Activated naive CD4-positive, alpha-beta T cell treated with anti-CD3 and anti-CD28 coated beads, Interleukin-2, amount 50 U/mL, for 72 hours (primary cell): ENCODE data around the gene GPR34. TPM values are rescaled to one million over a fixed set of nuclear protein-coding genes. Genes with fewer than 3 reads are reported as not detected.
A peak's percentile ranks its signal among the peaks of the same experiment; 100 is the strongest.
"Not testable (repeated sequence)": the region's sequence is repeated elsewhere in the genome, so short reads cannot be mapped to it uniquely, and the experiment has no call there.

Experiments used
- ATAC-seq, 2 donors: fragments of 150-1000 bp; cut with Tn5 transposase; 2 replicates each; pipeline ENCODE4 v1.10.0; 2021; ENCODE audit warnings: mild to moderate bottlenecking in 2 of 2, moderate library complexity in 2 of 2
- DNase-seq, 2 donors: peaks; one replicate each; pipeline ENCODE4 v3.0.0; 2021 to 2022; ENCODE audit warnings: low spot score in 2 of 2
- H3K27ac Mint-ChIP-seq, 2 donors: one replicate each; pipeline ENCODE4 v1.8.0; 2022; ENCODE audit warnings: mild to moderate bottlenecking in 2 of 2, mixed read lengths in 2 of 2
- H3K36me3 Mint-ChIP-seq, 2 donors: one replicate each; pipeline ENCODE4 v1.8.0; 2022; ENCODE audit warnings: mixed read lengths in 2 of 2
- H3K9me3 Mint-ChIP-seq, 2 donors: one replicate each; pipeline ENCODE4 v1.8.0; 2022; ENCODE audit warnings: mixed read lengths in 2 of 2
- total RNA-seq, 2 donors: library from RNA; stranded (reverse); gene quantifications; one replicate each; pipeline ENCODE4 v1.2.3, GENCODE V29; 2022

Gene GPR34
- total RNA-seq, 2 donors from 2014 or later, result 0.23 to 0.25 TPM

- DNase-seq, H3K27ac Mint-ChIP-seq, ATAC-seq: not testable (repeated sequence)
- H3K9me3 Mint-ChIP-seq, result peaks cover 8 to 16% of the 10 kb centered on the region in 2 donors
- peaks cover 23 to 40% of the 10 kb centered on the region in 2 donors for H3K36me3 Mint-ChIP-seq
Observed at GRCh38 chrX:41719610-41720009, 30.8 kb downstream of the GPR34 start.

- DNase-seq, result no peak
- ATAC-seq, result peak; percentile 53 to 87
- no peak overlapping the region for H3K27ac Mint-ChIP-seq
- H3K9me3 Mint-ChIP-seq, result peaks cover 8 to 16% of the 10 kb centered on the region in 2 donors
- peaks cover 23 to 40% of the 10 kb centered on the region in 2 donors for H3K36me3 Mint-ChIP-seq
Observed at GRCh38 chrX:41720125-41720779, 31.5 kb downstream of the GPR34 start.

- DNase-seq (no peak), ATAC-seq (peak; percentile 60 to 84)
- Mint-ChIP-seq H3K36me3 (peaks cover 22 to 40% of the 10 kb centered on the region in 2 donors), H3K27ac (no peak overlapping the region), H3K9me3 (peaks cover 8 to 16% of the 10 kb centered on the region in 2 donors)
Observed at GRCh38 chrX:41721590-41721989, 32.8 kb downstream of the GPR34 start.

DNA sequence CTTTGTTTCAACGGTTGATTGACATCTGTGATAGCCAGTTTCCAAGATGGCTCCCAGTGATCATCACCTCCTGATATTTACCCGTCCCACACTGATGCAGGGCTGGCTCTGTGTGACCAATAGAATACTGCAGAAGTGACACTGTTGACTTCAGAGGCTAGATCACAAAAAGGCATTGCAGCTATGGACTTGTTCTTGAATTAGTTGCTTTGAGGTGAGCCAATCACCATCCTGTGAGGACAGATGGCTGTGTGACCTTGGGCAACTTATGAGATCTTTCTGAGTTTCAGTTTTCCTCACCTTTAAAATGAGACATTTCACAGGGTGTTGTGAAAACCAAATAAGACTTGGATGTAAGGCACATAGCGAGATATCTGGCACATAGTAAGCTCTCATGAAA is 33.4 kb downstream of the GPR34 start:
- no peak overlapping the region for H3K27ac Mint-ChIP-seq
- ATAC-seq, result peak in 1 of 2 donors; percentile 56
- H3K9me3 Mint-ChIP-seq, result peaks cover 8 to 9% of the 10 kb centered on the region in 2 donors
- peaks cover 16 to 34% of the 10 kb centered on the region in 2 donors for H3K36me3 Mint-ChIP-seq
- DNase-seq, result no peak

DNA sequence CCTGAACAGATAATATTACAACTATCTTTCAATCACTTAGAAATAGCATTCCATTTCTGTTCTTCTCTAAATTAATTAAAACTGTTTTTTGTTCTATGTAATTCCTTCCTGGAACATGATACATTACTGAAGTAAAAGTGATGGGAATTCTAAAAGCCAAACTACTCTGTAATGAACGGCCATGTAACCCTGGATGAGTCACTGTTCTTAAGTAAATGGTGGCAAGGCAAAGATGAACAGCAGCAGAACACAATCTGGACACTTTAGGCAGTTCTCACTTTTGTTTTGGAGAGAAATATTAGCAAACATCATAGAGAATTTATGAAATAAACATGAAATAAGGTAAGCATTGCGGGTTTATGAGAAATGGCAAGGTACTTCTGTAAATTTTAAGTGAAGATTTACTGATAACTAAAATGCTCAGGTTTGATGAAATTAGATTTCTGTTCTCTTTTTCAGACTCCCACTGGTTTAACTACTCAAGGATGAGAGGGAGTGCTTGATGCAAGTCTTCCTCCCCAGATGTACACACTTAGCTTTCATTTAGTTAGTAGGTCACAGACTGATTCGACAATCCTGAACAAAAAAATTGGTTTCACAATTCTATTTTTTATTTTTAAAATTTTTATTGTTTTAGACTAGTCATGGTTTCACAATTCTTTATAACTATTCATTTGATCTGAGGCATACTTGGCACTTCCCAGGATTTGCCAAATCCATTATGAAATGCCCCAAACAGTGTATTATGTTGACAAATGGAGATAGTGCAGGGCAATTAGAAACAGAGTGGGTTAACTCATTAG is 34.2 kb downstream of the GPR34 start:
- H3K9me3 Mint-ChIP-seq, result peaks cover 8% of the 10 kb centered on the region in 2 donors
- peaks cover 15 to 33% of the 10 kb centered on the region in 2 donors for H3K36me3 Mint-ChIP-seq
- ATAC-seq (no peak), DNase-seq (no peak)
- H3K27ac Mint-ChIP-seq, result peak overlapping the region in 1 of 2 donors; percentile 41

GRCh38 chrX:41723826-41724225 is 35.1 kb downstream of the GPR34 start, which contains the start of gene GPR82:
TSS of gene GPR82 (plus strand) at chrX:41724181. CDS start at chrX:41727027, 2,846 bp downstream.
- H3K9me3 Mint-ChIP-seq, result peaks cover 8% of the 10 kb centered on the region in 2 donors
- DNase-seq (no peak), ATAC-seq (no peak)
- H3K36me3 Mint-ChIP-seq, result peaks cover 15 to 27% of the 10 kb centered on the region in 2 donors
- no peak within 1 kb of the TSS for H3K27ac Mint-ChIP-seq

GRCh38 chrX:41728125-41728524 is 39.4 kb downstream of the GPR34 start:
- Mint-ChIP-seq H3K9me3 (no peaks in the 10 kb centered on the region), H3K27ac (no peak overlapping the region), H3K36me3 (no peaks in the 10 kb centered on the region)
- ATAC-seq (no peak), DNase-seq (no peak)

- H3K27ac Mint-ChIP-seq, result no peak overlapping the region
- no peak for ATAC-seq
- H3K9me3 Mint-ChIP-seq, result no peaks in the 10 kb centered on the region
Observed at GRCh38 chrX:41730081-41730480, 41.3 kb downstream of the GPR34 start.

GRCh38 chrX:41732260-41732659 is 43.5 kb downstream of the GPR34 start:
- no peaks in the 10 kb centered on the region for H3K36me3 Mint-ChIP-seq
- no peak for ATAC-seq
- H3K27ac Mint-ChIP-seq, result no peak overlapping the region
- no peaks in the 10 kb centered on the region for H3K9me3 Mint-ChIP-seq
- DNase-seq, result no peak

More at GRCh38 chrX:41730081-41730480, 41.3 kb downstream of the GPR34 start:
- no peaks in the 10 kb centered on the region for H3K36me3 Mint-ChIP-seq
- DNase-seq, result no peak

DNA sequence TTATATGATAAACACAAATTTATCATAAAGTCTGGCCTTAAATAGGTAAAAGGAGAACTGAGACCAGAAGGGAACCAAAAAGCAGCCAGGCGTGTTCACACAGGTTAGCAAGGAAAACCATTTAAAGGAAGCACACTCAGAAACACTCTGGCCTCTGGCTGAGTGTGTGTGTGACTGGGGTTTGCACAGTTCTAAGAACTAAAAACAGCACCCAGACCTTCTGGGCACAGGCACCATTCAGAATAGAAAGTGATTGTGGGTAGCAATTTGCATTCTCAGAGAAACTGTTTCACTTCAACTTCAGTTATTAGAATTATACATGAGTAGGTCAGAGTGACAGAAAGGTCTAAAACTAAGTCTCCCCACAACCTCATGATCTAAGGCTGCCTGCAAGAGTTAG is 45.2 kb downstream of the GPR34 start:
- DNase-seq, result no peak
- Mint-ChIP-seq H3K36me3 (no peaks in the 10 kb centered on the region), H3K27ac (peak overlapping the region in 1 of 2 donors; percentile 22), H3K9me3 (no peaks in the 10 kb centered on the region)
- peak; percentile 87 to 92 for ATAC-seq

DNA sequence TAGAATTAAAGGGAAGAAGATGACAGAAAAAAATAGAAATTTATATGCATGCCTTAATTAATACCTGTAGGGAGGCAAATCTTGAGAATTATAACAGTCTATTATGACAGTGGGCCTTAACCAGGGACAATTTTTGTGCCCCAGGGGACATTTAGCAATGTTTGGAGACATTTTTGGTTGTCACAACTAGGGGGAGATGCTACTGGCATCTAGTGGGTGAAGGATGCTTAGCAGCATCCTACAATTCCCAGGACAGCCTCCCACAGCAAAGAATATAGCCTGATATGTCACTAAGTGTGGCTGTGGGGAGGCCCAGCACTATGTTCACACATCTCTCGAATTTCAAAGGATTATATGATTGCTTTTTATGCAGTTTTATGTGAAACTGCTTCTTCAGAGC is 45.8 kb downstream of the GPR34 start:
- H3K9me3 Mint-ChIP-seq, result no peaks in the 10 kb centered on the region
- H3K27ac Mint-ChIP-seq, result peak overlapping the region in 1 of 2 donors; percentile 22
- peak; percentile 29 to 43 for ATAC-seq

GRCh38 chrX:41737065-41737464 is 48.3 kb downstream of the GPR34 start:
- Mint-ChIP-seq H3K9me3 (no peaks in the 10 kb centered on the region), H3K36me3 (no peaks in the 10 kb centered on the region), H3K27ac (peak overlapping the region in 1 of 2 donors; percentile 5)
- DNase-seq (no peak), ATAC-seq (peak; percentile 32 to 65)

More for the DNA sequence above, 45.8 kb downstream of the GPR34 start:
- H3K36me3 Mint-ChIP-seq, result no peaks in the 10 kb centered on the region
- DNase-seq, result no peak

DNA sequence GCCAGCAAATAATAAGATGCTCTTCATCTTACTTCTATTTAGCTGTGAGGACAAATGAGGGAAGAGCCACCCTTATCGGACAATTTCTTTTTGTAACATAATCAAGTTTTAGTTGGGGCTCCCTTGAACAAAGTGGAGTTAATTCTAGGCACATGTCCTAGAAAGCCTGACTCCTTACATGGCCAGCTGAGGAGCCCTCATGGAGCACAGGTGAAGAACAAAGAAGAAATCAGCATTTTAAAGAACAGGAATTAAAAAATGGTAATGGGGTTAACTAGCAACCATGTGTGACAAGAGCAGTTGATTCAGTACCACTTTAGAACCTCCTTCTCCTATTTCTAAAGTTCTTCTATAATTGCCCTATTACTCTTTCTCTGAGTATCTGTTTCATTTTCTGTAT is 51.1 kb downstream of the GPR34 start:
- Mint-ChIP-seq H3K9me3 (no peaks in the 10 kb centered on the region), H3K27ac (no peak overlapping the region), H3K36me3 (peaks cover 0 to 8% of the 10 kb centered on the region in 2 donors)
- ATAC-seq (no peak), DNase-seq (no peak)

Other genes starting within 250 kb of the GPR34 start
- not detected for gene NYX, start 241.6 kb upstream of the GPR34 start, total RNA-seq
- gene GPR82, start 35.2 kb downstream of the GPR34 start, total RNA-seq, result not detected
- 10 to 100 TPM; 18.1 to 18.4 TPM for gene CASK, start 234.6 kb downstream of the GPR34 start, total RNA-seq